SJSA1 (cell line): Measurements from ENCODE around the gene C3orf80. TPM values are rescaled to one million over a fixed set of nuclear protein-coding genes. Genes with fewer than 3 reads are reported as not detected.
"Not testable (repeated sequence)": the region's sequence is repeated elsewhere in the genome, so short reads cannot be mapped to it uniquely, and the experiment has no call there.

Source experiments
- DNase-seq, 2 experiments: peaks; one replicate each; pipeline ENCODE4 v3.0.0-alpha.2; 2015 to 2020; ENCODE audit warnings: low spot score in 2 of 2, low read depth in 1 of 2
- H3K27ac ChIP-seq: fragments of 250-450 bp; sonication (Bioruptor Pico); 2 replicates; pipeline ENCODE4 v1.5.1; 2020; ENCODE audit warnings: mild to moderate bottlenecking, moderate library complexity
- H3K27me3 ChIP-seq: fragments of 250-450 bp; sonication (Bioruptor Pico); replicated peaks from 2 replicates; pipeline ENCODE4 v1.5.1; 2020; ENCODE audit warnings: mild to moderate bottlenecking, moderate library complexity
- H3K36me3 ChIP-seq: fragments of 250-450 bp; sonication (Bioruptor Pico); 2 replicates; pipeline ENCODE4 v1.5.1; 2020; ENCODE audit warnings: mild to moderate bottlenecking
- H3K4me1 ChIP-seq: fragments of 250-450 bp; sonication (Bioruptor Pico); replicated peaks from 2 replicates; pipeline ENCODE4 v1.6.1; 2021; ENCODE audit warnings: mild to moderate bottlenecking
- H3K4me3 ChIP-seq: fragments of 250-450 bp; sonication (Bioruptor Pico); 2 replicates; pipeline ENCODE4 v1.5.1; 2020; ENCODE audit warnings: mild to moderate bottlenecking
- H3K9me3 ChIP-seq: fragments of 250-450 bp; sonication (Bioruptor Pico); replicated peaks from 2 replicates; pipeline ENCODE4 v1.5.1; 2020; ENCODE audit warnings: mild to moderate bottlenecking
- total RNA-seq: library from RNA; depleted of rRNA; stranded (reverse); fragments of >200 nt; shearing (Covaris generic); gene quantifications from 2 replicates; pipeline ENCODE4 v1.2.3, GENCODE V29; 2014

C3orf80 gene
- total RNA-seq, 1 experiment from 2014 or later: not detected

GRCh38 chr3:160195106-160195505 is 30.1 kb upstream of the C3orf80 start:
- no peaks in the 10 kb centered on the region for H3K4me1 ChIP-seq
- DNase-seq: no peak
- no peaks in the 10 kb centered on the region for H3K27me3 ChIP-seq
- no peak overlapping the region for H3K4me3 ChIP-seq
- no peaks in the 10 kb centered on the region for H3K9me3 ChIP-seq
- no peak overlapping the region for H3K27ac ChIP-seq
- no peaks in the 10 kb centered on the region for H3K36me3 ChIP-seq

- Histone ChIP-seq H3K4me1 (no peaks in the 10 kb centered on the region), H3K27me3 (no peaks in the 10 kb centered on the region), H3K27ac (no peak overlapping the region), H3K9me3 (no peaks in the 10 kb centered on the region), H3K4me3 (no peak overlapping the region), H3K36me3 (no peaks in the 10 kb centered on the region)
- DNase-seq: no peak
These were observed 28.6 kb upstream of the C3orf80 start for GRCh38 chr3:160196511-160197104.

- Histone ChIP-seq H3K36me3 (no peaks in the 10 kb centered on the region), H3K27ac (no peak overlapping the region), H3K9me3 (no peaks in the 10 kb centered on the region), H3K4me3 (no peak overlapping the region), H3K4me1 (no peaks in the 10 kb centered on the region), H3K27me3 (no peaks in the 10 kb centered on the region)
- DNase-seq: no peak
These were observed 26.1 kb upstream of the C3orf80 start for GRCh38 chr3:160199108-160199507.

- H3K27ac ChIP-seq: no peak overlapping the region
- H3K9me3 ChIP-seq: no peaks in the 10 kb centered on the region
- H3K4me3 ChIP-seq: no peak overlapping the region
- no peak for DNase-seq
- no peaks in the 10 kb centered on the region for H3K27me3 ChIP-seq
- no peaks in the 10 kb centered on the region for H3K36me3 ChIP-seq
- no peaks in the 10 kb centered on the region for H3K4me1 ChIP-seq
These were observed 24.9 kb upstream of the C3orf80 start for GRCh38 chr3:160200353-160200752.

- H3K27me3 ChIP-seq, DNase-seq, H3K9me3 ChIP-seq, H3K27ac ChIP-seq, H3K36me3 ChIP-seq, H3K4me3 ChIP-seq, H3K4me1 ChIP-seq: not testable (repeated sequence)
These were observed 20.7 kb upstream of the C3orf80 start for GRCh38 chr3:160204396-160205011.

- Histone ChIP-seq H3K9me3 (no peaks in the 10 kb centered on the region), H3K27ac (no peak overlapping the region), H3K4me1 (no peaks in the 10 kb centered on the region), H3K4me3 (no peak overlapping the region), H3K27me3 (no peaks in the 10 kb centered on the region), H3K36me3 (no peaks in the 10 kb centered on the region)
- DNase-seq: no peak
These were observed 19.6 kb upstream of the C3orf80 start for GRCh38 chr3:160205606-160206005.

GRCh38 chr3:160210341-160210740 is 14.9 kb upstream of the C3orf80 start:
- Histone ChIP-seq H3K27me3 (peaks cover 7% of the 10 kb centered on the region), H3K9me3 (no peaks in the 10 kb centered on the region), H3K4me3 (no peak overlapping the region), H3K4me1 (no peaks in the 10 kb centered on the region), H3K27ac (no peak overlapping the region), H3K36me3 (no peaks in the 10 kb centered on the region)
- no peak for DNase-seq

- Histone ChIP-seq H3K36me3 (no peaks in the 10 kb centered on the region), H3K4me1 (no peaks in the 10 kb centered on the region), H3K4me3 (no peak overlapping the region), H3K27ac (no peak overlapping the region), H3K27me3 (peaks cover 8% of the 10 kb centered on the region), H3K9me3 (no peaks in the 10 kb centered on the region)
- peak in 1 of 2 experiments; percentile 19 for DNase-seq
These were observed 14.4 kb upstream of the C3orf80 start for GRCh38 chr3:160210799-160211221.

GRCh38 chr3:160213191-160213590 is 12.0 kb upstream of the C3orf80 start:
- Histone ChIP-seq H3K27me3 (peaks cover 11% of the 10 kb centered on the region), H3K9me3 (no peaks in the 10 kb centered on the region), H3K4me3 (no peak overlapping the region), H3K4me1 (no peaks in the 10 kb centered on the region), H3K36me3 (no peaks in the 10 kb centered on the region), H3K27ac (no peak overlapping the region)
- no peak for DNase-seq

- H3K27ac ChIP-seq: no peak overlapping the region
- no peak for DNase-seq
- peaks cover 22% of the 10 kb centered on the region for H3K27me3 ChIP-seq
- no peaks in the 10 kb centered on the region for H3K36me3 ChIP-seq
- no peak overlapping the region for H3K4me3 ChIP-seq
- H3K9me3 ChIP-seq: no peaks in the 10 kb centered on the region
- no peaks in the 10 kb centered on the region for H3K4me1 ChIP-seq
These were observed 7.5 kb upstream of the C3orf80 start for GRCh38 chr3:160217675-160218074.

GRCh38 chr3:160218136-160218535 is 7.1 kb upstream of the C3orf80 start:
- no peak for DNase-seq
- H3K4me3 ChIP-seq: no peak overlapping the region
- H3K9me3 ChIP-seq: no peaks in the 10 kb centered on the region
- H3K4me1 ChIP-seq: no peaks in the 10 kb centered on the region
- no peaks in the 10 kb centered on the region for H3K36me3 ChIP-seq
- H3K27ac ChIP-seq: no peak overlapping the region
- peaks cover 22% of the 10 kb centered on the region for H3K27me3 ChIP-seq

- DNase-seq: no peak
- Histone ChIP-seq H3K27me3 (peaks cover 31% of the 10 kb centered on the region), H3K36me3 (no peaks in the 10 kb centered on the region), H3K4me1 (peaks cover under 1% of the 10 kb centered on the region), H3K27ac (no peak overlapping the region), H3K9me3 (no peaks in the 10 kb centered on the region), H3K4me3 (no peak overlapping the region)
These were observed 5.2 kb upstream of the C3orf80 start for GRCh38 chr3:160220038-160220437.

- Histone ChIP-seq H3K4me1 (peaks cover 11% of the 10 kb centered on the region), H3K27ac (no peak overlapping the region), H3K4me3 (no peak overlapping the region), H3K27me3 (peaks cover 38% of the 10 kb centered on the region), H3K36me3 (0 out of 2 replicates have a peak, but pooled peaks cover 4% of the 10 kb centered on the region), H3K9me3 (0 out of 2 replicates have a peak, but pooled peaks cover 4% of the 10 kb centered on the region)
- no peak for DNase-seq
These were observed 4.2 kb upstream of the C3orf80 start for GRCh38 chr3:160221019-160221418.

- peaks cover 17% of the 10 kb centered on the region for H3K4me1 ChIP-seq
- DNase-seq: no peak
- 0 out of 2 replicates have a peak, but pooled peaks cover 6% of the 10 kb centered on the region for H3K9me3 ChIP-seq
- H3K27ac ChIP-seq: no peak overlapping the region
- peaks cover 58% of the 10 kb centered on the region for H3K27me3 ChIP-seq
- no peak overlapping the region for H3K4me3 ChIP-seq
- 0 out of 2 replicates have a peak, but pooled peaks cover 4% of the 10 kb centered on the region for H3K36me3 ChIP-seq
These were observed 966 bp upstream of the C3orf80 start for GRCh38 chr3:160224256-160224655.
